Urothelium cell line (cell line): ENCODE results near the gene STRBP.
"Not testable (repeated sequence)": the region's sequence is repeated elsewhere in the genome, so short reads cannot be mapped to it uniquely, and the experiment has no call there.

Experiments
- DNase-seq: peaks from one replicate; pipeline ENCODE4 v3.0.0; 2011; ENCODE audit warnings: low spot score, mixed read lengths
- FAIRE-seq: peaks from 2 replicates; lab custom pipeline; 2011; peaks lifted over from hg19 to GRCh38; lab: Jason Lieb, UNC

STRBP gene

DNA sequence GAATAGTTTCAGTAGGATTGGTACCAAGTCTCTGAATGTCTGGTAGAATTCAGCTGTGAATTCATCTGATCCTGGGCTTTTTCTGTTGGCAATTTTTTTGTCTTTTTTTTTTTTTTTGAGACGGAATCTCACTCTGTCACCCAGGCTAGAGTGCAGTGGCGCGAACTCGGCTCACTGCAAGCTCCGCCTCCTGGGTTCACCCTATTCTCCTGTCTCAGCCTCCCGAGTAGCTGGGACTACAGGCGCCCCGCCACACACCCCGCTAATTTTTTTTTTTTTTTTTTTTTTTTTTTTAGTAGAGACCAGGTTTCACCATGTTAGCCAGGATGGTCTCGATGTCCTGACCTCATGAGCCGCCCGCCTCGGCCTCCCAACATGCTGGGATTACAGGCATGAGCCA lies 67.9 kb downstream of the STRBP start:
- not testable (repeated sequence) for FAIRE-seq, DNase-seq

DNA sequence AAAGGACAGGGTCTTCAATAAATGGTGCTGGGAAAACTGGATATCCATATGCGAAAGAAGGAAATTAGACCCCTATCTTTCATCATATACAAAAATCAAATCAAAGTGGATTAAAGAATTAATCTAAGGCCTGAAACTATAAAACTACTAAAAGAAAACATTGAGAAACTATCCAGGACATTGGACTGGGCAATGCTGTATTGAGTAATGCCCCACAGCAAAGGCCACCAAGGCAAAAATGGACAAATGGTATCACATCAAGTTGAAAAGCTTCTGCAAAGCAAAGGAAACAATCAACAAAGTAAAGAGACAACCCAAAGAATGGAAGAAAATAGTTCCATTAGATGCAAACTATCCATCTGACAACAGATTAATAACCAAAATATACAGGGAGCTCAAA lies 72.3 kb downstream of the STRBP start:
- no peak for DNase-seq
- no peak for FAIRE-seq

DNA sequence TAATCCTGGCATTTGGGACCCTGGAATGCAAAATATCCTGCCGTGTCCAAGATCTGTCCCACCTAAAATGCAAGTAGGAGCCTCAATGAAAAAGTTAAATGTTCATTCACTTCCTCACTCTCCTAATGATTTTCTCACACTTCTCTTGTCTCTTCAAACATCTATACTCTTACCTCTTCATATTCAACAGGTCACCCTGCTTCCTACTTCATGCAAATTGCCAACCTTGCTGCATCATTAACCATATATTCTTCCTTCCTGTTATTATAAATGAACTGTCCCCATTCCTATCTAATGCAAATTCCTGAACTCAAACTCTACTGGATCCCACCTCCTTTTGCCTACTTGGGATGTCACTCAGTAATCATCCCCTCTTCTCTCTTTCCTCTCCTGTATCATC lies 74.4 kb downstream of the STRBP start:
- FAIRE-seq (no peak), DNase-seq (no peak)

DNA sequence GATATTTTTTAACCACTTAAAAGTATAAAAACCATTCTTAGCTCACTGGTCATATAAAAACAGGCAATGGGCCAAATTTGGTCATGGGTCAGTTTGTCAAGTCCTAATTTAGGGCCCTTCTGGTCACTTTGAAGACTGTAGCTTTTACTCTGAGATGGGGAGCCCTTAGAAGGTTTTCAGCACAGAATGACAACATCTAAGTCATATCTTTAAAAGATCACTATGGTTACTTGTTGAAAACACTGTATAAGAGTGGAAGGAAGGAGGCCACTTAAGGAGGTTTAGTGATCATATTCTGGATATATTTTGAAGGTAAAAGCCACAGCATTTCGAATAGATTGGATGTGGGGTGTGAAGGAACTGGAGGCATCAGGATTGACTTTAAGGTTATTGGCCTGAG lies 76.7 kb downstream of the STRBP start:
- FAIRE-seq (no peak), DNase-seq (no peak)

DNA sequence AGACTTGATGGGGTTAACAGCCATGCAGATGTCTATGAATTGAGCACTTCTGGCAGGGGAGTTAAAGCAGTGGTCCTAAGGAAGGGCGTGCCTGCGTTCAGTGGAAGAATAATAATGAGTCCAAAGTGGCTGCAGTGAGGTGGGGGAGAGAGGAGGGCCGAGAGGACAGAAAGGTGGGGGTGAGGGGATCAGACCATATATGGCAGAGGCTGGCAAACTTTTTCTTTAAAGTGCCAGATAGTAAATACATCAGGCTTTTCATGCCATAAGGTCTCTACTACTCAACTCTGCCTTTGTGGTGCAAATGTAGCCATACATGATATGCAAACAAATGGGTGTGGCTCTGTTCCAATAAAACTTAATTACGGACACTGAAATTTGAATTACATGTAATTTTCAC lies 77.1 kb downstream of the STRBP start:
- FAIRE-seq (no peak), DNase-seq (no peak)

DNA sequence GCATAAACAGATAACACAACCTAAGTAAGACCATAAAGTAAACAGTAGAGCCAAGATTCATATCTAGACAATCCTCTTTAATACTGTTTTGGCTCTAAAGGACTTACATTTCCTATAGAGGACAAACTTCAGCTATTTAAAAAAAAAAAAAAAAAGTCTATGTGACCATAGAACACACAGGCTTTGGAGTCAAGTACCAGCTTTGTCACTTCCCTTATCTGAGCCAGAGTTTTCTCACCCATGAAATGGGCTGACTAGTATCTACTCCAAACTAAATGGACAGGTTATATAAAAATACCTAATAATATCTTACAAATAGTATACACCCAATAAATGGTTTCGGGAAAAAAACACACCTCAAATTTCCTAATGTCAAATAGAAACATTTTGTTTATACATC lies 81.3 kb downstream of the STRBP start:
- DNase-seq (no peak), FAIRE-seq (no peak)

DNA sequence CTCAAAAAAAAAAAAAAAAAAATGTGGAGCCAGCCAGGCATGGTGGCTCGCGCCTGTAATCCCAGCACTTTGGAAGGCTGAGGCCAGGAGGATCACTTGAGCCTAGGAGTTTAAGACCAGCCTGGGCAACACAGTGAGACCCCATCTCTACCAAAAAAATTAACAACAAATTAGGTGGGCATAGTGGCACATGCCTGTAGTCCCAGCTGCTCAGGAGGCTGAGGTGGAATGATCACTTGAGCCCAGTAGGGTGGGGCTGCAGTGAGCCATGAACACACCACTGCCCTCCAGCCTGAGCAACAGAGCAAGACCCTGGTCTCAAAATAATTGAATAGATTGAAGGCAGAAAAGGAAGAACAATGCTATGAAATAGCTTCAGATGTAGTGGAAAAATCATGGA lies 82.4 kb downstream of the STRBP start:
- DNase-seq, FAIRE-seq: not testable (repeated sequence)

DNA sequence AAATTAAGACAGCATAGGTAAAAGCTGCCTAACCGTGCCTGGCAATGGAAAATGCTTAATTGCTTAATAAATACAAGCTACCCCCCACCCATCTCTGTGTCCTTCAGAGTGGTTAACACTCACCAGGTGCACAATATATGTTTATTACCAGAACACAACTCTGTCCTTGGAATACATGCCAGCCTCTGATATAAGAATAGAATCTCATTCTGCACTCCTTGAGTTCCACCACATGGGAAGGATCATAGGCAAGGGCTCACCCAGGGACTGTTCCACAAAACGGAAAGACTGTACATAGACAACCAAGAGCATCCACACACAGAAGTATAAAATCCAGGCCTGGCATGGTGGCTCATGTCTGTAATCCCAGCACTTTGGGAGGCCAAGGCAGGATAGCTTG lies 91.4 kb downstream of the STRBP start:
- FAIRE-seq (no peak), DNase-seq (no peak)

DNA sequence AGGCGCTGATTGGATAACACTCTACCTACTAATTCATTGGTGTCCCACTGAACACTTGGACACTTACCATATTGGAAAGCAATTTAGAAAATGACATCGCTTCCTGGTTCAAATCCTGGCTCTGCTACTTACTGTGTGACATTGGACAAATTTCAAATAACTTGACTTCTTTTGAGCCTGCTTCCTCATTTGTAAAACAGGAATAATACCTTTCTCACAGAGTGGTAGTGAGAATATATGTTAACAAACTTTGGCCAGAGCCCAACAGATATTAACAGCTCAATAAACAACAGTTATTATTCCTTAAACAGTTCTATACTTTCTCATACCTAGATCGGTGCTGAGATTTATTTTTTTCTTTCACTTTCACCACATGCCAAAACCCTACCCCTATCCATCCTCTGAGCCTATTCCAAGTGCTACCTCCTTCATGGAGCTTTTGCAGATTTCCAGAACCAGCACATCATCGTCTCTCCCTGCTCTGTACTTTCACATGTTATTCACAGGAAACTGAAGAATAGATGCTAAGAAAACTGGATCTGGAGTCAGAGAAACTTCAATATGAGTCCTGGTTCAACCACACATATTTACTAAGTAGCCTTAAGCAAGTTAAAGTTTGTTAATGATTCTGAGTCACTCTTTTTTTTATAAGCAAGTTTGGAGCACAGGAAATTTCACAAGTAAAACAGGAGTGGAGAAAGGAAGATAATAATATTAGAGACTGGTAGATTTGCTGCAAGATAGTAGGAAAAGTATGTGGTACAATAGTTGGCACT lies 92.3 kb downstream of the STRBP start:
- DNase-seq: no peak
- FAIRE-seq: no peak

DNA sequence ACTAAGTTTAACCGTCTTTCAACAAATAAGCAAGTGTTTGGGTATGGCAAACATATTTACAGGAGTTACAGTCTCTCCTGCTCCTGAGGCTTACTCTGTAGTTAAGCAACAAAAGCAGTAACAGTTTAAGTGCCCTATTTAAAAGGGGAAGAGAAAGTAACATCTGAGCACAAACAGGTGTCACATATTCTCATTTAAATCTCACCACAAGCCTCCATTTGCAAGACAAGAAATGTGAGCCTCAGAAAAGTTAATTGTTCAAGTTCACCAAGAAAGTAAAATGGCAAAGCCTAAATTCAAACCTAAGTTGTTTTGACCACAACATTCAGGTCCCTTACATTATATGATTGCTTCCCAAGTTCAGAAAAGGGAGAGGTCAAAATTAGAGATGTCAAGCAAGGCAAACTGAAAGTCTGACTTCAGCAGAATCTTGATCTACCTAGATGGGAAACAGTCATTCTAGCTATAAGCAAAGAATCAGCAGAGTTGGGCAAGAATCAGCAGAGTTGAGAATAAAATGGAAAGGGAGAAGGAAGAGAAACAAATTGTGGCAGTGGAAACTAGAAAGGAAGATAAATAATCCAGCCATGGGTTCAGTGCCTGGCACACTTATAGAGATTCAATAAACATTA lies 93.4 kb downstream of the STRBP start:
- no peak for FAIRE-seq
- DNase-seq: no peak

DNA sequence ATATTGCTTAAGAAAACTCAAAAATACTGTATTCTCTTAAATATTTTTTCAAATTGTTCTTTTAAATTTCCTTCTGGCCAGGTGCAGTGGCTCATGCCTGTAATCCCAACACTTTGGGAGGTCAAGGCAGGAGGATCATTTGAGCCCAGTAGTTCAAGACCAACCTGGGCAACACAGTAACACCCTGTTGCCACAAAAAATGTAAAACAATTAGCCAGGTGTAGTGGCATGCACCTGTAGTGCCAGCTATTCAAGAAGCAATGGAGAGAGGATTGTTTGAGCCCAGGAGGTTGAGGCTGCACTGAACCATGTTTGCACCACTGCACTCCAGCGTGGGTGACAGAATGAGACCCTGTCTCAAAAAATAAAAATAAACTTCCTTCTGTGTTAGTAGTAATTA lies 94.3 kb downstream of the STRBP start:
- FAIRE-seq (no peak), DNase-seq (no peak)

DNA sequence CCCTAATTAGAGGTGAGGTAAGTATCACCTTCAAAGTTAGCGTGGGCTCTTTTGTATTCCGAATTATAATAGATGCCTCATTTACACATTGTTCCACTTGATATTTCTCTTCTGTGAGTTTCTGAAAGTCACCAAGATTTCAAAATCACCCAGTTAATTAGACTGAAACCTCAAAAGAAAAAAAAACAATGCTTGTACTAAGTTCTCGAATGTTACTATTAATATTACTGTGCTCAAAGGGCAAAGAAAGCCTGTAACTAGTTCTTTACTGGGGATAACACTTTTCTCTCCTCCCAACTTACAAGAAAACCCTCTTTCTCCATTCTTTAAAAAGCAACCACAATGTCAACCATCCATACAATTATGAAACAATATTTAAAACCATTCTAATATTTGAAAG lies 98.5 kb downstream of the STRBP start:
- no peak for FAIRE-seq
- no peak for DNase-seq

DNA sequence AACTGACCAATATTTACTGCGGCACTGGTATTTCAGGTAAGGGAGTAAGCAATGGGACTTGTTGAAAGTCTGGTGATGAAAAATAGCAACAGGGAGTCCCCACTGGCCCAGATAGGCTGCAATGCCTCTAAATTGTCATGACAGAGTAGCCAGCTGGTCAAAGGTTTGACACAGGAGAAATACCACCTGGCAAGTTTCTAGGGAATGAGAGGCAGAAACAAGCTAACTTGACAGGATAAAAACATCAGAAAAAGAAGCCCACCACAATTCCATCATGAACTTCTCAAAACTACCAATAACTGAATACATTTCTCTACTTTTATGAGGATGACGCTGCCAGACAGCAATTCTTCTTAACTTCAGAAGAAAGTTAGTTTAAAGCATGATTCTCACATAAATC lies 99.8 kb downstream of the STRBP start:
- no peak for DNase-seq
- FAIRE-seq: no peak

DNA sequence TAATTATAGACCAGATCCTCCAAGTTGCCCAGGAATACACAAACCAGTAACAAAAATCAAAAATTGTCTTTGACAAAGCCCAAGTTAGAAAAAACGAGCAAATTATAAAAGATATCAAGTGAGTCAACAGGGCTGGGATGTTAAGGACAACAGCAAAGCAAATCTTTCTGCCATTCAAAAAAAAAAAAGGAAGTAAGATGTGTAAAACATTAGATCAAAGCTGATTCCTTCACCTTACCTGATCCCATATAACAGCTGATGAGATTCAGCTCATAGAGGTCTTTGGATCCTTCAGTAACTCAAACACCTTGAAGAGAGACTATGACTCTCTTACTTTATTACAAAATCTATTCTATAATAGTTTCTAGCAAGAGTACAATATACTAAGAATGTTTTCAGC lies 100.9 kb downstream of the STRBP start:
- FAIRE-seq (no peak), DNase-seq (no peak)

DNA sequence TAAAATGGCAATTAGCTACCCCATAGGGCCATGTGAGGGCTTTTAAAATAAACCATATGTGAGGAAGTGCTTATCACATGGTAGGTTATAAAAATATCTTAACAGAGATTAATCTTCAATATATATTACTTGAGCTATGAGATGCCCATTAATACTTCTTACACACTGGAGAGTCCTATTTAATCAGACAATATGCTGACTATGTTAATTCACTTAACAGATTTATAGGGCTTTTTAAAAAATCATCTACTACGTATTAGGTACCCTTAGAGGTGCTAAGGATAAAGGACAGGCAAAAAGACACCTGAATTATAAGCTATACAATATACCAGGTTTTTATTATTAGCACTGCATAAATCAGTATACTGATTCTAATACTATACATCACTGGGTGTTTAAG lies 102.6 kb downstream of the STRBP start:
- no peak for FAIRE-seq

DNA sequence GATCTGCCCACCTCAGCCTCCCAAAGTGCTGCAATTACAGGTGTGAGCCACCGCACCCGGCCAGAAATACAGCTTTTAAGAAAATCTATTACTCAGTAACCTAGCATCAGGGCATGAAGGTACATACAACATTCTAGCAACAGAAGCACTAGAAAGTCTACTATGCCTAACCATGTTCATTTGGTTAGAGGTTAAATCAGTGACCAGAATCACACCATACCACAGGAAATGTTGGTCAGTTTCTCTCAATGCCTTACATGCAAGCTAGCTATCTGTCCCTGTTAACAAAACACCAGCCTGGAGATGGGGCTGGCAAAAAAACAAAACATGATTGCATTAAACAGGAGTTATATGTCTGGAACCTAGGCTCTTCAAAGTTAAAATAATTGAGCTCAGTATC lies 104.1 kb downstream of the STRBP start:
- DNase-seq: no peak
- no peak for FAIRE-seq

More for the DNA sequence above, 102.6 kb downstream of the STRBP start:
- no peak for DNase-seq

DNA sequence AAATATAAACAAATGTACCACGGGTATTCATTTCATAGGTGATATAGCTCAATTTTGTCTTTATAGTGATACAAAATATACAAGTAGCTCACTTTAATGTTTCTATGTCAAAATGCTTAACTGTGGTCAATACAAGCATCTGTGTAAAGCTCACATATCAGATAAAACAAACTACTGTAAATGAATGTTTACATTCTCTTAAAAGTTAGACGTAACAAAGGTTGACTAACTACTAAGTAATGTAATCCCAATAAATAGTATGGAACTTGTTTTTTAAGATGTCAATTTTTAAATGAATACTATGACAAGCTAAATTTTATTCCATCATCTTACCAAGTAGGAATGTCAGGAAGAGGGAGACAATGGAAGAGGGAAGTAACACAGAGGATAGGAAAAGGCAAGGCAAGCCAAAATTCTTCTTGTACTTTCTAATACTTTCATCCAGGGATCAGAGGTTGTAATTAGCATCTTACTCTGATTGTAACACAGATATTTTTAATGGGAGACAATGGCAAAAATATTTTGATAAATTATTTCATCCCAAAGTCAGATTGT lies 105.5 kb downstream of the STRBP start:
- FAIRE-seq (no peak), DNase-seq (no peak)

DNA sequence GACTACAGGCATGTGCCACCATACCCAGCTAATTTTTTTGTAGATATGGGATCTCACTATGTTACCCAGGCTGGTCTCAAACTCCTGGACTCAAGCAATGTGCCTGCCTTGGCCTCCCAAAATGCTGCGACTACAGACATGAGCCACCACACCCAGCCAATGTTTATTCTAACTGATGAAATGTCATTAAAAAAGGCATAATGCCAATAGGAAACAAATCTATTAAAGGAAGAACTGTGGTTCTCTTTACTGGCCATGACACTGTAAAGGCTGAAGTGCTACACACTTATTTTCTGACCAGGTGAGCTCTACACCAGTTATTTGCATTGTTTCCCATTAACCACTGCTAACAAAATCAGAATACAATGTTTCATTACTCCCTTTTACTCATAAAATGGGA lies 106.0 kb downstream of the STRBP start:
- DNase-seq (no peak), FAIRE-seq (no peak)

DNA sequence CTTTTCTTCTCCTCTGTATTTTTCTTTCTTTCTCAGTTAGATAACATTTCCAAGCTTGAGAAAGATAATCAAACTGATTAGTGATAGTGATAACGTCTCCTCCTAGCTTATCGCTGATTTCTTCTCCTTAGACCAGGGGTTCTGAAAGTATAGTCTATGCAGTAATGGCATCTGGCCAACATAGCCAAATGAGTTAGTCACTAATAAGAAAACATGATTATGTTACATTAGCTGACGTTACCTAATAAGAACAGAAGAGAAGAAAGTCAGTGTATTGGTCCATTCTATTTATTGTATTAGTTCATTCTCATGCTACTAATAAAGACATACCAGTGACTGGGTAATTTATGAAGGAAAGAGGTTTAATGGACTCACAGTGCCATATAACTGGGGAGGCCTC lies 111.2 kb downstream of the STRBP start:
- no peak for FAIRE-seq

DNA sequence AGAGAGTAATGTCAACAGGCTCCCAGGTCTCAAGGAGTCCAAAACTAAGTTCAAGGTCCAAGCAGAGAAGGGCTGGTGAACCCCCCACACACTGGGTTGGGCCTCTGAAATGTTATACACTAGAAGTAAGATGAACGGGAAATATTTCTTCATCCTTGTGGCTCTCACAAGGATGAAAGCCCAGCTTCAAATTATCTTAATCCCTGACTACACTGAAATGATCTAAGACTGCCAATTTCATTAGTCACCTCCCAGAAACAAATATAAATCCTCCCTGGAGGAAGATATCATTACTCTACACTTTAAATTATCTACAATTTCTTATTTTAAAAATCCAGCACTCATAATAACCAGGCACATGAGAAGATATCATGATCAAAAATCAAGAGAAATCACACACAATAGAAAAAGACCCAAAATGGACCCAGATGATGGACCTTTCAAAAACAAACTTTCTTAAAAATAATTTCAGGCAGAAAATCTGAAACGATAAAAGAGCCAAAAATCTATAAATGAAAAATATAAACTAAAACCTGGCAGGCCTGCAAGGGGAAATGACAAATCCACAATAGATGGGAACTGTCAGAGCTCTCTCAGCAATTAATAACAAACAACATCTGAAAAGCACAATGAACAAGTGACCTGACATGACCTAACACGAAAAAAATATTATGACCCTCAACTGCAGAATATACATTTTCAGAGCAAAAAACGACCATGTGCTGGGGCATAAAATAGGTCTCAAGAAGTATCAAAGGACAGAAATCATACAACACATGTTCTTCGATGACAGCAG lies 117.5 kb downstream of the STRBP start:
- FAIRE-seq: no peak
- no peak for DNase-seq

More for the DNA sequence above, 111.2 kb downstream of the STRBP start:
- DNase-seq: no peak

DNA sequence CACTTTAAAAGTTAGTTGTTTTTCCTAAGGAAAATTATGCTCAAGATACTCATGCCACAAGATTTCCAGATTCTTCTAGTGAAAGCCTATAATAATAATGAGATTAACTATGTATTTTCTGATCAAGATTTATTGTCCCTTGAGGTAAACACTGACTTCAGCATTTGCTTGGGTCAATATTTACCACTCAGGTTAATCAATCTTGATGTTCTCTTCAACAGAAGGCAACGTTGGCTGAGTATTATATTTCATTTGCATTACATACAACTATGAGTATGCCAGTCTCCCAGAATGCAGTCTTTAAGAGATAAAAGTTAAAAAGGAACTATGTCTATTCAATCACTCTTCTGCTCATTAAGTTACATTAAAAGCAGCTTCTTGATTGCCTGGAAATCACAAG lies 119.3 kb downstream of the STRBP start:
- no peak for FAIRE-seq
- no peak for DNase-seq

DNA sequence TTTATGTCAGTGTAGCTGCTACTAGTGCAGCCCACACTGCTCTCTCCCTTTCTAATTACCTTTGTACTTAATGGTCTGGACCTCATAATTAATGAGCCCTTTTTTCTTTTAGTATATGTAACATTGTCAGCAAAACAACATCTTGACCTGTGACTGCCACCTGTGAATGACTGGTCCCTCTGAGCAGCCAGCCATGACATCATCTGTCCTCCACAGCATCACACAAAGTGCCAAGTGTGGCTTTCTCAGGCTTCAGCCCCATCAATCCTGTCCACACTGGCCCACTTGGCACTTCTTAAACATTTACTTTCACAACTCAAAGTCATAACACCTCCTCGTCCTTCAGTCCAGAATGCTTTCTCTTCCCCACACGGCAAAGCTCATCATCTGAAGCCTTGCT lies 130.2 kb downstream of the STRBP start:
- no peak for FAIRE-seq
- no peak for DNase-seq
